ENCODE measurements around the gene NTF3.

DNA sequence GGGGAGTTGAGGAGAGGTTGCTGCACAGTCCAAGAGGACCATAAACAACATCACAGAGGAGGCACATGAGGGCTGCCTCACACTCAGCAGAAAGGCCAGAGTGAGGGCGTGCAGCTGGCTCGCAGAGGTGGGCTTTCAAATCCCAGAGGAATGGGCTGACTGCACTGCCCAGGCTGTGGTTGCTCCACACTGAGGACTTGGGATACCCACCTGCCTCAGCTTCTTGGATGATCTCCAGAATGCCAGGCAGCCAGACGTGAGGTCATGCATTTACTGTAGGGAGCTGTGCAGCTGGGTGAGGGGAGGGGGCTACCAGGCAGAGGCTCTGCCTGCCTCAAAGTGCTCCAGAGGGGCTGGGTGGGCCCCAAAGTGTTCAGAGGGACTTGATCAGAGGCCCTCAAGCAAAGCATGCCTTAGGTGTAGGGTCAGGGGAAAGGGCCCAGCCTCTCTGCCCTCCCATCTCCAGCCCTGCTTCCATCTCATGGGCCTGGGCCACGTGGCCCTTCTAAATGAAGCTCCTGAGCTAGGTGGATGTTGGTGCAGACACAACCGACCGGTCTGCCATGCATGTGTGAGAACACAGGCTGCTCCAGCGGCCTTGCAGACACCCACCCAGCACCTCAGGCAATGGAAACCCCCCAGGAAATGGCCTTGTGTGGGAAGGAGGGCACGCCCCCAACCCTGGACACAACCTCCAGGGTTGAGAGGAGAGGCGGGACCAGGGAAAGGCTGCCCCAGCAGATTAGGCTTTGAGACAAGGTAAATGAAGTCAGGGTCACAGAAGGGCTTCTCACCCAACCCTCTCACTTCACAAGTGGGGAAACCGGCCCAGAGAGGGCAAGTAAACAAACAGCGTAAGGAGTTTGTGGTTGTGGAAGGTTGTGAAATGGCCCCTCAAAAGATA is 90.8 kb downstream of the NTF3 start:
- no peak for TF ChIP-seq ZSCAN23 (tag by site-specific recombination; IDR thresholded peaks at IDR 0.05)
- no peak for TF ChIP-seq ZNF530 (tag by site-specific recombination; IDR thresholded peaks at IDR 0.05; ENCODE audit: low read depth)
- TF ChIP-seq ATF2 (tag by site-specific recombination; IDR thresholded peaks at IDR 0.05; ENCODE audit: low read depth): no peak
- TF ChIP-seq ZNF792 (tag by site-specific recombination; IDR thresholded peaks at IDR 0.05): no peak
